Keratinocyte (primary cell): ENCODE measurements around the gene ATP1A1. TPM values are rescaled to one million over a fixed set of nuclear protein-coding genes. Genes with fewer than 3 reads are reported as not detected.

Experiments used
- DNase-seq: peaks from one replicate; pipeline ENCODE4 v3.0.0-alpha.2; 2011; ENCODE audit warnings: low read depth, missing footprints, low spot score
- FAIRE-seq: peaks from 2 replicates; lab custom pipeline; 2011; peaks lifted over from hg19 to GRCh38; lab: Jason Lieb, UNC
- H2AFZ ChIP-seq: 2 replicates; pipeline ENCODE4 v1.6.0; 2012; ENCODE audit warnings: low read length, control low read depth, inconsistent platforms; ENCODE audit not compliant: control insufficient read depth
- H3K27ac ChIP-seq: 2 replicates; pipeline ENCODE4 v1.5.1; 2011; ENCODE audit warnings: low read length; ENCODE audit not compliant: control insufficient read depth, insufficient read depth
- H3K27me3 ChIP-seq: 3 replicates; pipeline ENCODE4 v1.6.0; 2011; ENCODE audit warnings: low read length; ENCODE audit not compliant: control insufficient read depth, insufficient read depth; ENCODE audit errors: extremely low read depth
- H3K36me3 ChIP-seq, 2 experiments: 2 replicates in 1 of 2; 3 replicates in 1 of 2; pipeline ENCODE4 v1.5.1; 2011; ENCODE audit warnings: low read length in 2 of 2, mild to moderate bottlenecking in 1 of 2; ENCODE audit not compliant: control insufficient read depth in 2 of 2, insufficient read depth in 2 of 2; ENCODE audit errors: extremely low read depth in 1 of 2
- H3K4me1 ChIP-seq: 3 replicates; pipeline ENCODE4 v1.5.1; 2011; ENCODE audit warnings: low read length; ENCODE audit not compliant: control insufficient read depth, insufficient read depth; ENCODE audit errors: extremely low read depth
- H3K4me2 ChIP-seq: 3 replicates; pipeline ENCODE4 v1.6.0; 2011; ENCODE audit warnings: low read depth, low read length; ENCODE audit not compliant: control insufficient read depth, insufficient read depth; ENCODE audit errors: extremely low read depth
- H3K4me3 ChIP-seq, 3 experiments: fragments of 200-600 bp in 1 of 3; sonication (generic) in 1 of 3; 2 replicates in 2 of 3; 3 replicates in 1 of 3; pipeline ENCODE4 v1.5.1; 2011 to 2016; ENCODE audit warnings: low read length in 3 of 3, mild to moderate bottlenecking in 3 of 3, control low read depth in 2 of 3, inconsistent platforms in 1 of 3, low read depth in 1 of 3, mixed read lengths in 1 of 3, mixed run types in 1 of 3, moderate library complexity in 1 of 3; ENCODE audit not compliant: control insufficient read depth in 2 of 3, insufficient read depth in 2 of 3; ENCODE audit errors: extremely low read depth in 1 of 3
- H3K79me2 ChIP-seq: 2 replicates; pipeline ENCODE4 v1.6.0; 2012; ENCODE audit warnings: low read length; ENCODE audit not compliant: control insufficient read depth, insufficient read depth
- H3K9ac ChIP-seq: 3 replicates; pipeline ENCODE4 v1.6.0; 2011; ENCODE audit warnings: low read length; ENCODE audit not compliant: control insufficient read depth, insufficient read depth; ENCODE audit errors: extremely low read depth
- H3K9me1 ChIP-seq: 3 replicates; pipeline ENCODE4 v1.6.0; 2011; ENCODE audit warnings: low read length; ENCODE audit not compliant: control insufficient read depth, insufficient read depth; ENCODE audit errors: extremely low read depth
- H3K9me3 ChIP-seq: 2 replicates; pipeline ENCODE4 v1.5.1; 2012; ENCODE audit warnings: low read depth, low read length; ENCODE audit not compliant: control insufficient read depth
- H4K20me1 ChIP-seq: 3 replicates; pipeline ENCODE4 v1.6.0; 2011; ENCODE audit warnings: low read length; ENCODE audit not compliant: control insufficient read depth, insufficient read depth; ENCODE audit errors: extremely low read depth
- EZH2 ChIP-seq: IDR thresholded peaks from one replicate; pipeline ENCODE4 v1.6.1; 2012; ENCODE audit warnings: inconsistent platforms, mild to moderate bottlenecking, low read length, moderate library complexity
- dilution Hi-C: fragments of 300-500 bp; cut with MboI; formaldehyde crosslinking; loops from one replicate; pipeline ENCODE4 v1.7.0; 2020; ENCODE audit warnings: low sequenced_read_pairs; ENCODE audit not compliant: extremely low pct_ligation_motif_present
- polyA plus RNA-seq, 5 experiments: library from polyadenylated mRNA; depleted of rRNA in 3 of 5; stranded (reverse) in 3 of 5; stranded (forward) in 1 of 5; unstranded in 1 of 5; fragments of >200 nt; gene quantifications; 1 replicate in 1 of 5; 2 replicates in 3 of 5; 3 replicates in 1 of 5; pipeline versions ENCODE4 v1.2.1 to v1.2.3, GENCODE V29; 2011 to 2012; ENCODE audit warnings: missing spikeins in 2 of 5, low read depth in 1 of 5, low replicate concordance in 1 of 5
- TF ChIP-seq, protein P1 (sequence below), 3 experiments: IDR thresholded peaks in 1 of 3; conservative IDR thresholded peaks in 1 of 3; optimal IDR thresholded peaks in 1 of 3; 2 replicates in 2 of 3; 3 replicates in 1 of 3; pipeline versions ENCODE3 to v1.5.1; 2011; ENCODE audit warnings: low read length in 3 of 3, mild to moderate bottlenecking in 3 of 3, moderate library complexity in 2 of 3, control low read depth in 1 of 3, inconsistent platforms in 1 of 3; ENCODE audit not compliant: insufficient read depth in 2 of 3; ENCODE audit errors: extremely low read depth in 1 of 3

ATP1A1 gene
- polyA plus RNA-seq, 1 donor (not counting 4 experiments of a cell fraction or from before 2014, with no cell fraction given): 357 TPM

DNA sequence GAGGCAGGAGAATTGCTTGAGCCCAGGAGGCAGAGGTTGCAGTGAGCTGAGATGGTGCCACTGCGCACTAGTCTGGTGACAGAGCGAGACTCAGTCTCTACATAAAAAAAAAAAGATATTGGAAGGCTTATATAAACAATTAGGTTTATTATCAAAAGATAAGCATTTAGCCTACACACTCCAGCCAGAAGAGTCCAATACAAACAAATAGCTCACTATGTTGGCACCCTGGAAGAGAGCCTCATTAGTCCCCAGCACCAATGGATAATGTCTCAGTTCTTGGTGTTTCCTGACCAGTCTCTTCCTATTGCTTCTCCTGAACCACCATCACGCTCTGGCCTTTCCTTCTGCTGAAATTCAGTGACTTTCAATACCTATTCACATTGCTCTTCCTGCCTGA is 48.6 kb upstream of the ATP1A1 start:
- Histone ChIP-seq H3K4me1 (no peaks in the 10 kb centered on the region), H3K4me2 (no peak overlapping the region), H3K9me3 (no peaks in the 10 kb centered on the region), H3K79me2 (no peaks in the 10 kb centered on the region), H4K20me1 (no peaks in the 10 kb centered on the region), H3K9ac (no peak overlapping the region), H3K27me3 (no peaks in the 10 kb centered on the region), H2AFZ (no peak overlapping the region), H3K4me3 (no peak overlapping the region), H3K9me1 (no peaks in the 10 kb centered on the region), H3K27ac (no peak overlapping the region), H3K36me3 (no peaks in the 10 kb centered on the region)
- dilution Hi-C loops: no loop called here
- FAIRE-seq: no peak
- TF ChIP-seq EZH2: no peak
- TF ChIP-seq, protein P1, sequence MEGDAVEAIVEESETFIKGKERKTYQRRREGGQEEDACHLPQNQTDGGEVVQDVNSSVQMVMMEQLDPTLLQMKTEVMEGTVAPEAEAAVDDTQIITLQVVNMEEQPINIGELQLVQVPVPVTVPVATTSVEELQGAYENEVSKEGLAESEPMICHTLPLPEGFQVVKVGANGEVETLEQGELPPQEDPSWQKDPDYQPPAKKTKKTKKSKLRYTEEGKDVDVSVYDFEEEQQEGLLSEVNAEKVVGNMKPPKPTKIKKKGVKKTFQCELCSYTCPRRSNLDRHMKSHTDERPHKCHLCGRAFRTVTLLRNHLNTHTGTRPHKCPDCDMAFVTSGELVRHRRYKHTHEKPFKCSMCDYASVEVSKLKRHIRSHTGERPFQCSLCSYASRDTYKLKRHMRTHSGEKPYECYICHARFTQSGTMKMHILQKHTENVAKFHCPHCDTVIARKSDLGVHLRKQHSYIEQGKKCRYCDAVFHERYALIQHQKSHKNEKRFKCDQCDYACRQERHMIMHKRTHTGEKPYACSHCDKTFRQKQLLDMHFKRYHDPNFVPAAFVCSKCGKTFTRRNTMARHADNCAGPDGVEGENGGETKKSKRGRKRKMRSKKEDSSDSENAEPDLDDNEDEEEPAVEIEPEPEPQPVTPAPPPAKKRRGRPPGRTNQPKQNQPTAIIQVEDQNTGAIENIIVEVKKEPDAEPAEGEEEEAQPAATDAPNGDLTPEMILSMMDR (optimal IDR thresholded peaks at IDR 0.05 in 1 of 3, IDR thresholded peaks at IDR 0.05 in 1 of 3, conservative IDR thresholded peaks at IDR 0.05 in 1 of 3; ENCODE audit: extremely low read depth in 1 of 3, insufficient read depth in 2 of 3, low read length in 3 of 3): no peak
- no peak for DNase-seq

DNA sequence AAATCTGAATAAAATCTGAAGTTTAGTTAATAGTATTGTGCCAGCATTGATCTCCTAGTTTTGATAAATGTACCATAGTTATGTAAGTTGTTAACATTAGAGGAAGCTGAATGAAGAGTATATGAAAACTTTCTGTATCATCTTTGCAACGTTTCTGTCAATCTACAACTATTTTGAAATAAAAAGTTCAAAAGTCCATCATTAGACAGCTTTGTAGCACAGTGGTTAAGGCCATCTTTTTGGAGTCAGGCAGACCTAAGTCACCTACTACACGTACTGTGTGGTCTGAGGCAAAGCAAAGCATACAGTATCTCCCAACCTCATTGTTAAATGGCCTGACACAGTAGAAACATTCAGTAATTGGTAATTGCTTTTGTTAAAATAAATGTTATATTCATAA is 47.9 kb upstream of the ATP1A1 start:
- DNase-seq (no peak), FAIRE-seq (no peak)
- TF ChIP-seq EZH2: no peak
- no peak overlapping the region for H3K9ac ChIP-seq
- no peaks in the 10 kb centered on the region for H4K20me1 ChIP-seq
- no peaks in the 10 kb centered on the region for H3K9me1 ChIP-seq
- H3K27ac ChIP-seq: no peak overlapping the region
- dilution Hi-C loops: no loop called here
- no peaks in the 10 kb centered on the region for H3K27me3 ChIP-seq
- no peaks in the 10 kb centered on the region for H3K4me1 ChIP-seq
- H3K79me2 ChIP-seq: no peaks in the 10 kb centered on the region
- no peaks in the 10 kb centered on the region for H3K36me3 ChIP-seq
- H2AFZ ChIP-seq: no peak overlapping the region
- H3K4me3 ChIP-seq: no peak overlapping the region
- H3K4me2 ChIP-seq: no peak overlapping the region
- no peaks in the 10 kb centered on the region for H3K9me3 ChIP-seq

DNA sequence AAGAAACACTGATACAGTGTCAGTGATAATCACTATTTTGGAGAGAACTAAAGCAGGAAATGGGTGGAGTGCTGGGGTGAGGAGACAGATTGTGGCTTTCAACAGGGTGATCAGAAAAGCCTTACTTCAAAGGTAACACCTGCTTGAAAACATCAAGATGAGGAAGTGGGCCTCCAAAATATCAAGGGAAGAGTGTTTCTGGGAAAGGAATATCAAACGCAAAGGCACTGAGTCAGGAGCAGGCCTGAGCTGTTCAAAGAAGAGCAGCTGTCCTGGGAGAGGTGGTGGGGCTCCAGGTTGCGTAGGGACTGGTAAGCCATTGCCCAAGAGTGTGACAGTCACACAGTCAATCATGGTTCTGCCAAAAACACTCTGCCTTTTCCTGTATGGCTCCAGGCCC is 47.1 kb upstream of the ATP1A1 start:
- no peaks in the 10 kb centered on the region for H3K9me3 ChIP-seq
- H3K4me3 ChIP-seq: no peak overlapping the region
- FAIRE-seq (no peak), DNase-seq (no peak)
- H3K79me2 ChIP-seq: no peaks in the 10 kb centered on the region
- no peaks in the 10 kb centered on the region for H3K27me3 ChIP-seq
- no peak overlapping the region for H3K27ac ChIP-seq
- no peak overlapping the region for H3K9ac ChIP-seq
- H3K36me3 ChIP-seq: no peaks in the 10 kb centered on the region
- H3K9me1 ChIP-seq: no peaks in the 10 kb centered on the region
- no peak overlapping the region for H3K4me2 ChIP-seq
- H2AFZ ChIP-seq: no peak overlapping the region
- no peaks in the 10 kb centered on the region for H3K4me1 ChIP-seq
- dilution Hi-C loops: no loop called here
- TF ChIP-seq, protein P1 (optimal IDR thresholded peaks at IDR 0.05 in 1 of 3, IDR thresholded peaks at IDR 0.05 in 1 of 3, conservative IDR thresholded peaks at IDR 0.05 in 1 of 3; ENCODE audit: extremely low read depth in 1 of 3, insufficient read depth in 2 of 3, low read length in 3 of 3): no peak
- TF ChIP-seq EZH2: no peak
- no peaks in the 10 kb centered on the region for H4K20me1 ChIP-seq
